Measurements from ENCODE around the gene LRP1. TPM values are rescaled to one million over a fixed set of nuclear protein-coding genes. Genes with fewer than 3 reads are reported as not detected.

Gene LRP1
- total RNA-seq, 2 experiments from 2014 or later: 1.0 to 1.5 TPM

GRCh38 chr12:57154804-57155434, 26.6 kb downstream of the LRP1 start:
- no peaks in the 10 kb centered on the region for H3K27me3 Mint-ChIP-seq (ENCODE audit: low read depth)
- no peak overlapping the region for H3K4me3 Mint-ChIP-seq
- H3K27ac Mint-ChIP-seq: no peak overlapping the region
- H3K36me3 Mint-ChIP-seq (ENCODE audit: low read depth): no peaks in the 10 kb centered on the region
- H3K9me3 Mint-ChIP-seq: no peaks in the 10 kb centered on the region
- no peaks in the 10 kb centered on the region for H3K4me1 Mint-ChIP-seq (ENCODE audit: low read depth)
- CTCF ChIA-PET: interaction anchor here (1.2 kb wide), 1 partner anchor 31 kb away, joined by 4 read pairs; no protein-coding TSS in a partner anchor
- intact Hi-C loops (cut with micrococcal nuclease): no loop called here
- DNase-seq: no peak

- H3K27ac Mint-ChIP-seq: no peak overlapping the region
- no peak overlapping the region for H3K4me3 Mint-ChIP-seq
- H3K27me3 Mint-ChIP-seq (ENCODE audit: low read depth): no peaks in the 10 kb centered on the region
- CTCF ChIA-PET: interaction anchor here (0.6 to 1.5 kb wide), 2 partner anchors 25 to 77 kb away, joined by 3 to 6 read pairs; no protein-coding TSS in a partner anchor
- H3K4me1 Mint-ChIP-seq (ENCODE audit: low read depth): no peaks in the 10 kb centered on the region
- no peak for DNase-seq
- no peaks in the 10 kb centered on the region for H3K9me3 Mint-ChIP-seq
- intact Hi-C loops (cut with micrococcal nuclease): no loop called here
- H3K36me3 Mint-ChIP-seq (ENCODE audit: low read depth): no peaks in the 10 kb centered on the region
Measured at GRCh38 chr12:57156701-57157403, 28.6 kb downstream of the LRP1 start.

- Mint-ChIP-seq H3K4me3 (no peak overlapping the region), H3K9me3 (no peaks in the 10 kb centered on the region), H3K4me1 (ENCODE audit: low read depth) (no peaks in the 10 kb centered on the region), H3K27me3 (ENCODE audit: low read depth) (no peaks in the 10 kb centered on the region), H3K27ac (no peak overlapping the region), H3K36me3 (ENCODE audit: low read depth) (no peaks in the 10 kb centered on the region)
- no peak for DNase-seq
- intact Hi-C loops (cut with micrococcal nuclease): no loop called here
- CTCF ChIA-PET: interaction anchor here (1.5 kb wide), 1 partner anchor 24 kb away, joined by 6 read pairs; no protein-coding TSS in a partner anchor
Measured at GRCh38 chr12:57157588-57158173, 29.4 kb downstream of the LRP1 start.

GRCh38 chr12:57158186-57158585, 29.9 kb downstream of the LRP1 start:
- no peaks in the 10 kb centered on the region for H3K4me1 Mint-ChIP-seq (ENCODE audit: low read depth)
- CTCF ChIA-PET: interaction anchor here (0.6 to 1.5 kb wide), 2 partner anchors 24 to 150 kb away, joined by 4 to 6 read pairs; no protein-coding TSS in a partner anchor

GRCh38 chr12:57158665-57159064, 30.4 kb downstream of the LRP1 start:
- CTCF ChIA-PET: interaction anchor here (0.6 kb wide), 1 partner anchor 149 kb away, joined by 4 read pairs; no protein-coding TSS in a partner anchor
- Mint-ChIP-seq H3K9me3 (no peaks in the 10 kb centered on the region), H3K4me1 (ENCODE audit: low read depth) (no peaks in the 10 kb centered on the region), H3K27me3 (ENCODE audit: low read depth) (no peaks in the 10 kb centered on the region), H3K27ac (no peak overlapping the region), H3K4me3 (no peak overlapping the region), H3K36me3 (ENCODE audit: low read depth) (no peaks in the 10 kb centered on the region)
- no peak for DNase-seq
- intact Hi-C loops (cut with micrococcal nuclease): no loop called here

More at GRCh38 chr12:57158186-57158585, 29.9 kb downstream of the LRP1 start:
- DNase-seq: no peak
- H3K27me3 Mint-ChIP-seq (ENCODE audit: low read depth): no peaks in the 10 kb centered on the region
- H3K4me3 Mint-ChIP-seq: no peak overlapping the region
- H3K9me3 Mint-ChIP-seq: no peaks in the 10 kb centered on the region
- no peak overlapping the region for H3K27ac Mint-ChIP-seq
- intact Hi-C loops (cut with micrococcal nuclease): no loop called here
- H3K36me3 Mint-ChIP-seq (ENCODE audit: low read depth): no peaks in the 10 kb centered on the region

- H3K27me3 Mint-ChIP-seq (ENCODE audit: low read depth): no peaks in the 10 kb centered on the region
- H3K27ac Mint-ChIP-seq: no peak overlapping the region
- H3K9me3 Mint-ChIP-seq: no peaks in the 10 kb centered on the region
- H3K4me3 Mint-ChIP-seq: no peak overlapping the region
- DNase-seq: no peak
- no peaks in the 10 kb centered on the region for H3K36me3 Mint-ChIP-seq (ENCODE audit: low read depth)
- intact Hi-C loops (cut with micrococcal nuclease): no loop called here
- no peaks in the 10 kb centered on the region for H3K4me1 Mint-ChIP-seq (ENCODE audit: low read depth)
- CTCF ChIA-PET: no interaction called here
Measured at GRCh38 chr12:57159311-57159710, 31.0 kb downstream of the LRP1 start.

GRCh38 chr12:57160040-57160439, 31.8 kb downstream of the LRP1 start:
- Mint-ChIP-seq H3K36me3 (ENCODE audit: low read depth) (no peaks in the 10 kb centered on the region), H3K4me1 (ENCODE audit: low read depth) (no peaks in the 10 kb centered on the region), H3K27ac (no peak overlapping the region), H3K27me3 (ENCODE audit: low read depth) (no peaks in the 10 kb centered on the region), H3K4me3 (no peak overlapping the region), H3K9me3 (no peaks in the 10 kb centered on the region)
- CTCF ChIA-PET: no interaction called here
- intact Hi-C loops (cut with micrococcal nuclease): no loop called here
- no peak for DNase-seq

GRCh38 chr12:57160741-57161140, 32.5 kb downstream of the LRP1 start:
- CTCF ChIA-PET: interaction anchor here (0.9 kb wide), 1 partner anchor 15 kb away, joined by 3 read pairs; no protein-coding TSS in a partner anchor
- no peaks in the 10 kb centered on the region for H3K27me3 Mint-ChIP-seq (ENCODE audit: low read depth)
- H3K27ac Mint-ChIP-seq: no peak overlapping the region
- no peaks in the 10 kb centered on the region for H3K4me1 Mint-ChIP-seq (ENCODE audit: low read depth)
- no peaks in the 10 kb centered on the region for H3K36me3 Mint-ChIP-seq (ENCODE audit: low read depth)
- no peak overlapping the region for H3K4me3 Mint-ChIP-seq
- DNase-seq: no peak
- intact Hi-C loops (cut with micrococcal nuclease): no loop called here
- H3K9me3 Mint-ChIP-seq: no peaks in the 10 kb centered on the region

- DNase-seq: no peak
- H3K4me3 Mint-ChIP-seq: no peak overlapping the region
- no peaks in the 10 kb centered on the region for H3K27me3 Mint-ChIP-seq (ENCODE audit: low read depth)
- no peaks in the 10 kb centered on the region for H3K36me3 Mint-ChIP-seq (ENCODE audit: low read depth)
- no peaks in the 10 kb centered on the region for H3K9me3 Mint-ChIP-seq
- CTCF ChIA-PET: no interaction called here
- H3K27ac Mint-ChIP-seq: no peak overlapping the region
- peaks cover 2% of the 10 kb centered on the region for H3K4me1 Mint-ChIP-seq (ENCODE audit: low read depth)
- intact Hi-C loops (cut with micrococcal nuclease): no loop called here
Measured at GRCh38 chr12:57161491-57161890, 33.2 kb downstream of the LRP1 start.

- intact Hi-C loops (cut with micrococcal nuclease): no loop called here
- Mint-ChIP-seq H3K27me3 (ENCODE audit: low read depth) (no peaks in the 10 kb centered on the region), H3K4me3 (no peak overlapping the region), H3K9me3 (no peaks in the 10 kb centered on the region), H3K4me1 (ENCODE audit: low read depth) (peaks cover 13% of the 10 kb centered on the region), H3K27ac (no peak overlapping the region), H3K36me3 (ENCODE audit: low read depth) (no peaks in the 10 kb centered on the region)
- CTCF ChIA-PET: interaction anchor here (1.2 kb wide), 2 partner anchors 11 to 23 kb away, joined by 3 read pairs; no protein-coding TSS in a partner anchor
- no peak for DNase-seq
Measured at GRCh38 chr12:57162553-57163125, 34.4 kb downstream of the LRP1 start.

- peaks cover 13% of the 10 kb centered on the region for H3K4me1 Mint-ChIP-seq (ENCODE audit: low read depth)
- no peak overlapping the region for H3K27ac Mint-ChIP-seq
- no peak for DNase-seq
- H3K9me3 Mint-ChIP-seq: no peaks in the 10 kb centered on the region
- H3K27me3 Mint-ChIP-seq (ENCODE audit: low read depth): no peaks in the 10 kb centered on the region
- H3K4me3 Mint-ChIP-seq: no peak overlapping the region
- intact Hi-C loops (cut with micrococcal nuclease): no loop called here
- CTCF ChIA-PET: interaction anchor here (1.1 kb wide), 1 partner anchor 11 kb away, joined by 4 read pairs; no protein-coding TSS in a partner anchor
- no peaks in the 10 kb centered on the region for H3K36me3 Mint-ChIP-seq (ENCODE audit: low read depth)
Measured at GRCh38 chr12:57164454-57164853, 36.2 kb downstream of the LRP1 start.

- Mint-ChIP-seq H3K4me1 (ENCODE audit: low read depth) (peaks cover 13% of the 10 kb centered on the region), H3K9me3 (no peaks in the 10 kb centered on the region), H3K4me3 (no peak overlapping the region), H3K27ac (no peak overlapping the region), H3K27me3 (ENCODE audit: low read depth) (no peaks in the 10 kb centered on the region), H3K36me3 (ENCODE audit: low read depth) (no peaks in the 10 kb centered on the region)
- intact Hi-C loops (cut with micrococcal nuclease): no loop called here
- no peak for DNase-seq
- CTCF ChIA-PET: interaction anchor here (1.7 kb wide), 1 partner anchor 11 kb away, joined by 5 read pairs; no protein-coding TSS in a partner anchor
Measured at GRCh38 chr12:57164966-57165625, 36.8 kb downstream of the LRP1 start.
